Spleen (tissue), 11 donors: ENCODE measurements around the gene NCOA3. TPM values are rescaled to one million over a fixed set of nuclear protein-coding genes. Genes with fewer than 3 reads are reported as not detected.
A peak's percentile ranks its signal among the peaks of the same experiment; 100 is the strongest.

ENCODE experiments used
- DNase-seq: peaks from one replicate; pipeline ENCODE4 v3.0.0-alpha.2; 2020
- H3K27ac ChIP-seq, 8 donors: fragments of 200-600 bp; sonication (generic) in 7 of 8; 1 replicate in 4 of 8; 2 replicates in 4 of 8; pipeline versions ENCODE4 v1.5.0 to v1.8.0; 2016 to 2021; ENCODE audit warnings: inconsistent platforms in 4 of 8, mild to moderate bottlenecking in 4 of 8, moderate library complexity in 1 of 8
- H3K27me3 ChIP-seq, 7 donors: fragments of 200-600 bp; sonication (generic) in 6 of 7; replicated peaks in 1 of 7; 1 replicate in 4 of 7; 2 replicates in 3 of 7; pipeline versions ENCODE4 v1.5.0 to v1.8.0; 2016 to 2021; ENCODE audit warnings: inconsistent platforms in 3 of 7, mild to moderate bottlenecking in 1 of 7
- H3K36me3 ChIP-seq, 6 donors: fragments of 200-600 bp; sonication (generic) in 5 of 6; 1 replicate in 4 of 6; 2 replicates in 2 of 6; pipeline versions ENCODE4 v1.5.0 to v1.8.0; 2016 to 2021; ENCODE audit warnings: inconsistent platforms in 2 of 6
- H3K4me1 ChIP-seq, 6 donors: fragments of 200-600 bp; sonication (generic) in 5 of 6; 1 replicate in 3 of 6; 2 replicates in 3 of 6; pipeline versions ENCODE4 v1.5.0 to v1.8.0; 2016 to 2021; ENCODE audit warnings: inconsistent platforms in 3 of 6
- H3K4me3 ChIP-seq, 8 donors: fragments of 200-600 bp; sonication (generic) in 7 of 8; 1 replicate in 4 of 8; 2 replicates in 4 of 8; pipeline versions ENCODE4 v1.5.0 to v1.8.0; 2016 to 2021; ENCODE audit warnings: inconsistent platforms in 4 of 8, mild to moderate bottlenecking in 4 of 8, moderate library complexity in 2 of 8
- H3K9me3 ChIP-seq, 8 donors: fragments of 200-600 bp; sonication (generic) in 7 of 8; 1 replicate in 4 of 8; 2 replicates in 4 of 8; pipeline versions ENCODE4 v1.5.0 to v1.8.0; 2016 to 2021; ENCODE audit warnings: inconsistent platforms in 4 of 8
- POLR2A ChIP-seq, 3 donors: fragments of 450-650 bp; IDR thresholded peaks; one replicate each; pipeline ENCODE4 v1.5.1; 2017; ENCODE audit warnings: antibody characterized with exemption in 3 of 3, mild to moderate bottlenecking in 1 of 3
- POLR2AphosphoS5 ChIP-seq, 3 donors: sonication (generic); formaldehyde crosslinking; IDR thresholded peaks; one replicate each; pipeline ENCODE4 v1.5.1; 2017; ENCODE audit warnings: antibody characterized with exemption in 3 of 3
- WGBS, 5 donors: extraction: QIAGEN DNeasy Blood & Tissue Kit in 3 of 5; methylation state at CpG; one replicate each; pipeline versions ENCODE4 v1.1.5 to v1.1.7; 2013 to 2018; 5-methylcytosine and 5-hydroxymethylcytosine counted together
- intact Hi-C: fragments of 100-400 bp; cut with DNase I; formaldehyde crosslinking; loops from one replicate; pipeline ENCODE4 v1.15.0; 2023; ENCODE audit warnings: low total_unique reads
- polyA plus RNA-seq, 3 donors: library from polyadenylated mRNA; stranded (reverse); fragments of 200-250 nt; gene quantifications; one replicate each; pipeline ENCODE4 v1.2.1, GENCODE V29; 2013
- total RNA-seq, 7 donors: library from RNA; depleted of rRNA in 3 of 7; stranded (reverse); fragments of >200 nt in 3 of 7; fragmentation: NEBNext Ultra II Directional in 4 of 7; extraction: Animal tissue kit (Norgen Biotek cat#: 25700) in 4 of 7; gene quantifications; one replicate each; pipeline versions ENCODE4 v1.1.0 to v1.2.1, GENCODE V29; 2016 to 2021
- TF ChIP-seq, protein P1 (sequence below), 11 experiments: fragments of 200-600 bp in 7 of 11; fragments of 450-650 bp in 4 of 11; sonication (generic) in 4 of 11; IDR thresholded peaks in 8 of 11; conservative IDR thresholded peaks in 3 of 11; 1 replicate in 7 of 11; 2 replicates in 4 of 11; pipeline versions ENCODE4 v1.4.0 to v1.8.0; 2016 to 2021; ENCODE audit warnings: antibody characterized with exemption in 11 of 11, inconsistent platforms in 4 of 11, mild to moderate bottlenecking in 1 of 11
- donor health status: healthy with polysubstance abuse.
- donor health status: DM: no; HTN: no; CAD: no; lungs with moderate emphysema.
- donor health status: DM: no; HTN: no; CAD: no.
- donor health status: Bipolar disorder and iron deficiency.
- donor health status: healthy.
- donor health status: DM: no; HTN: no; CAD: no.
- donor health status: DM: yes; HTN: yes; CAD: no.

The NCOA3 gene
- total and polyA plus RNA-seq, 10 donors = 12.5 to 93.7 (median 82.2) TPM

DNA sequence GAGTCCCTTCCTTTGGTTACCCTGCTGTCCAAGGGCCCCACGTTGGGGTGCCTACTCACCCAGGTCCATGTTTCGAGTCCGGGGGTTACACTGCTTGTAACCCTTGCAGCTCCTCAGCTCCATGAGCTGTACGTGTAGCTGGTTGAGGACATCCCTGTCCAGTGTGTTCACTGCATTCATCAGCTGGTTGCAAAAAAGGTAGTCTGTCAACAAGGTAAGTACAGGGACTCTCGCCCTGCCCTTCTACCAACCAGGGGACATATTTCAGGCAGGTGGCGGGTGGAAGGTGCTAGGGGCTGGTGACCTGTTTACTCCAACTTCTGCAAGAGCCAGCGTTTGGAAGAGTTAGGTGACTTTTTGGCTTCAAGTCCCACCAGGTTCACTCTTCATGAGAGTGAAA, 160.0 kb downstream of the NCOA3 start:
- Histone ChIP-seq H3K27me3 (no peaks in the 10 kb centered on the region), H3K4me1 (peaks cover 0 to 12% (median 7%) of the 10 kb centered on the region in 6 donors), H3K36me3 (peaks cover 0 to 67% (median 23%) of the 10 kb centered on the region in 6 donors), H3K9me3 (no peaks in the 10 kb centered on the region), H3K4me3 (no peak overlapping the region), H3K27ac (no peak overlapping the region)
- WGBS, 5 donors = 83 to 94% (median 87%) methylated on average over 6 to 7 of the region's 7 CpGs
- TF ChIP-seq POLR2AphosphoS5 (IDR thresholded peaks at IDR 0.05) (no peak), POLR2A (IDR thresholded peaks at IDR 0.05) (no peak)
- TF ChIP-seq, protein P1, sequence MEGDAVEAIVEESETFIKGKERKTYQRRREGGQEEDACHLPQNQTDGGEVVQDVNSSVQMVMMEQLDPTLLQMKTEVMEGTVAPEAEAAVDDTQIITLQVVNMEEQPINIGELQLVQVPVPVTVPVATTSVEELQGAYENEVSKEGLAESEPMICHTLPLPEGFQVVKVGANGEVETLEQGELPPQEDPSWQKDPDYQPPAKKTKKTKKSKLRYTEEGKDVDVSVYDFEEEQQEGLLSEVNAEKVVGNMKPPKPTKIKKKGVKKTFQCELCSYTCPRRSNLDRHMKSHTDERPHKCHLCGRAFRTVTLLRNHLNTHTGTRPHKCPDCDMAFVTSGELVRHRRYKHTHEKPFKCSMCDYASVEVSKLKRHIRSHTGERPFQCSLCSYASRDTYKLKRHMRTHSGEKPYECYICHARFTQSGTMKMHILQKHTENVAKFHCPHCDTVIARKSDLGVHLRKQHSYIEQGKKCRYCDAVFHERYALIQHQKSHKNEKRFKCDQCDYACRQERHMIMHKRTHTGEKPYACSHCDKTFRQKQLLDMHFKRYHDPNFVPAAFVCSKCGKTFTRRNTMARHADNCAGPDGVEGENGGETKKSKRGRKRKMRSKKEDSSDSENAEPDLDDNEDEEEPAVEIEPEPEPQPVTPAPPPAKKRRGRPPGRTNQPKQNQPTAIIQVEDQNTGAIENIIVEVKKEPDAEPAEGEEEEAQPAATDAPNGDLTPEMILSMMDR (IDR thresholded peaks at IDR 0.05 in 8 of 11, conservative IDR thresholded peaks at IDR 0.05 in 3 of 11) = no peak
- no peak for DNase-seq
- intact Hi-C loops = loop anchor here (5.0 kb wide), 1 partner anchor 961 kb away; no protein-coding TSS in a partner anchor

GRCh38 chr20:47662483-47663353, 161.0 kb downstream of the NCOA3 start:
- peak in 1 of 3 donors; percentile 7 for TF ChIP-seq POLR2AphosphoS5 (IDR thresholded peaks at IDR 0.05)
- no peak for TF ChIP-seq POLR2A (IDR thresholded peaks at IDR 0.05)
- Histone ChIP-seq H3K9me3 (no peaks in the 10 kb centered on the region), H3K4me1 (peaks cover 0 to 12% (median 7%) of the 10 kb centered on the region in 6 donors), H3K27me3 (no peaks in the 10 kb centered on the region), H3K27ac (no peak overlapping the region), H3K4me3 (no peak overlapping the region), H3K36me3 (peaks cover 0 to 57% (median 18%) of the 10 kb centered on the region in 6 donors)
- no peak for DNase-seq
- intact Hi-C loops = loop anchor here (5.0 kb wide), 1 partner anchor 960 kb away; no protein-coding TSS in a partner anchor
- WGBS, 5 donors = 88 to 93% (median 91%) methylated on average over 13 to 16 of the region's 16 CpGs

- H3K36me3 ChIP-seq = peaks cover 0 to 49% (median 13%) of the 10 kb centered on the region in 6 donors
- TF ChIP-seq, protein P1 (IDR thresholded peaks at IDR 0.05 in 8 of 11, conservative IDR thresholded peaks at IDR 0.05 in 3 of 11) = peak; percentile 82 to 98 (median 95)
- TF ChIP-seq POLR2A (IDR thresholded peaks at IDR 0.05) (no peak), POLR2AphosphoS5 (IDR thresholded peaks at IDR 0.05) (peak; percentile 24 to 64 (median 60))
- H3K27me3 ChIP-seq = no peaks in the 10 kb centered on the region
- intact Hi-C loops = loop anchor here (5.0 kb wide), 1 partner anchor 959 kb away; no protein-coding TSS in a partner anchor
- DNase-seq = peak; percentile 92
- H3K9me3 ChIP-seq = no peaks in the 10 kb centered on the region
- H3K4me3 ChIP-seq = no peak overlapping the region
- no peak overlapping the region for H3K27ac ChIP-seq
- peaks cover 0 to 12% (median 7%) of the 10 kb centered on the region in 6 donors for H3K4me1 ChIP-seq
- 32 to 62% (median 54%) methylated on average over 11 to 20 of the region's 20 CpGs for WGBS, 5 donors
Measured at GRCh38 chr20:47663354-47664067, 161.8 kb downstream of the NCOA3 start.

DNA sequence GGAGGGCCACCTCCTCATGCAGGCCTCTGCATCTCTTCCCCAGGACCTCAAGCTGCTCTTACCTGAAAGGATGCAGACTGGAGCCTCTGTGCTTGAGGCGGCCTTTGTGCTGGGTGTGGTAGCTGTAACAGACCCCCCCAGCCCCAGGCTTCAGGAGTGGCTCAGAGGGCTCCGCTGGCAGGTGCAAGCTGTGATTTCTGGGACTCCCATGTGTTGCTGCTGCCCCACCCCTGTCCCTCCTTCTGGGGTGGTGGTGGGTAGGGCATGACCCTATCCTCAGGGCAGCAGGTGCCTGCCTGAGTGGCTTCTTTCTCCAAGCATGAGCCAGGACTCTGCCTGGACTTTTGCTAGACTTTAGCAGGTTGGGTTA, 162.4 kb downstream of the NCOA3 start:
- Histone ChIP-seq H3K27ac (no peak overlapping the region), H3K27me3 (no peaks in the 10 kb centered on the region), H3K4me3 (no peak overlapping the region), H3K4me1 (peaks cover 0 to 12% (median 7%) of the 10 kb centered on the region in 6 donors), H3K36me3 (peaks cover 0 to 43% (median 11%) of the 10 kb centered on the region in 6 donors), H3K9me3 (no peaks in the 10 kb centered on the region)
- no peak for DNase-seq
- TF ChIP-seq, protein P1 (IDR thresholded peaks at IDR 0.05 in 8 of 11, conservative IDR thresholded peaks at IDR 0.05 in 3 of 11) = peak in 5 of 11 experiments; percentile 2 to 39 (median 6)
- no peak for TF ChIP-seq POLR2A (IDR thresholded peaks at IDR 0.05)
- peak in 1 of 3 donors; percentile 16 for TF ChIP-seq POLR2AphosphoS5 (IDR thresholded peaks at IDR 0.05)
- intact Hi-C loops = loop anchor here (5.0 kb wide), 1 partner anchor 958 kb away; no protein-coding TSS in a partner anchor
- WGBS, 5 donors = 80 to 100% (median 88%) methylated on average over 1 to 2 of the region's 2 CpGs
